ENCODE data around the gene TRAP1. TPM values are rescaled to one million over a fixed set of nuclear protein-coding genes. Genes with fewer than 3 reads are reported as not detected.

The TRAP1 gene
- polyA plus RNA-seq, 2 of the 4 experiments (the other 2 are of a cell fraction) = 103 to 198 TPM

- FAIRE-seq (no peak), DNase-seq (ENCODE audit: low read depth in 1 of 2, low spot score in 1 of 2) (no peak), ATAC-seq (no peak)
- H3K4me1 ChIP-seq = no peaks in the 10 kb centered on the region; the same call in 2 of the 3 replicates
- no peak overlapping the region for H3K27ac ChIP-seq
- no peak overlapping the region for H3K4me2 ChIP-seq
- H3K9me3 ChIP-seq = no peaks in the 10 kb centered on the region
- 89% methylated on average over 16 of the region's 16 CpGs for WGBS (ENCODE audit: missing lambda C conversion rate)
- H3K4me3 ChIP-seq = no peak overlapping the region
- ChIA-PET POLR2A (no interaction called here), CTCF (interaction anchor here (2.1 to 3.7 kb wide), 2 partner anchors 18 to 22 kb away, joined by 6 to 21 read pairs; no protein-coding TSS in a partner anchor)
- TF ChIP-seq ZC3H11A (IDR thresholded peaks at IDR 0.05) (no peak), GATA3 (IDR thresholded peaks at IDR 0.05; ENCODE audit: borderline replicate concordance) (no peak), SMC3 (IDR thresholded peaks at IDR 0.05) (no peak), EHF (CRISPR knock-in tag; IDR thresholded peaks at IDR 0.05) (no peak), CHD2 (IDR thresholded peaks at IDR 0.05; ENCODE audit: low read length, partially characterized antibody) (no peak), MYC (IDR thresholded peaks at IDR 0.05; ENCODE audit: borderline replicate concordance, low read length) (no peak), REST (IDR thresholded peaks at IDR 0.05) (no peak), HOXB13 (CRISPR knock-in tag; IDR thresholded peaks at IDR 0.05; ENCODE audit: low read depth) (no peak), KDM1A (IDR thresholded peaks at IDR 0.05; ENCODE audit: low read depth) (no peak), MAZ (IDR thresholded peaks at IDR 0.05; ENCODE audit: borderline replicate concordance, low read depth, low read length) (no peak), MAX (IDR thresholded peaks at IDR 0.05) (no peak), ATOH8 (CRISPR knock-in tag; IDR thresholded peaks at IDR 0.05; ENCODE audit: low read depth) (no peak), KDM5A (IDR thresholded peaks at IDR 0.05) (no peak)
These were observed 4.4 kb downstream of the TRAP1 start for GRCh38 chr16:3712861-3713372.

GRCh38 chr16:3706253-3707012 is 10.9 kb downstream of the TRAP1 start:
- Histone ChIP-seq H3K9me3 (no peaks in the 10 kb centered on the region), H3K4me3 (no peak overlapping the region), H3K27ac (no peak overlapping the region), H3K4me2 (no peak overlapping the region), H3K4me1 (no peaks in the 10 kb centered on the region)
- FAIRE-seq (no peak), ATAC-seq (no peak), DNase-seq (ENCODE audit: low read depth in 1 of 2, low spot score in 1 of 2) (no peak)
- 90% methylated on average over 10 of the region's 10 CpGs for WGBS (ENCODE audit: missing lambda C conversion rate)
- TF ChIP-seq NR3C1 (IDR thresholded peaks at IDR 0.05) (no peak), TFCP2L1 (CRISPR knock-in tag; IDR thresholded peaks at IDR 0.05) (no peak), ZFP36 (IDR thresholded peaks at IDR 0.05; ENCODE audit: borderline replicate concordance, partially characterized antibody) (no peak), KDM1A (IDR thresholded peaks at IDR 0.05; ENCODE audit: low read depth) (no peak), CBX2 (IDR thresholded peaks at IDR 0.05; ENCODE audit: borderline replicate concordance, low read depth) (no peak), RARB (CRISPR knock-in tag; IDR thresholded peaks at IDR 0.05) (no peak), HMGXB4 (CRISPR knock-in tag; IDR thresholded peaks at IDR 0.05; ENCODE audit: borderline replicate concordance) (no peak), JUN (IDR thresholded peaks at IDR 0.05) (no peak)
- CTCF ChIA-PET = interaction anchor here (0.6 kb wide), 1 partner anchor 72 kb away, joined by 4 read pairs; no protein-coding TSS in a partner anchor
- POLR2A ChIA-PET = no interaction called here

Measured in A549 (cell line).